Liver (tissue), 3 donors: ENCODE data around the gene INPP5F.

Source experiments
- EGR1 ChIP-seq, 2 donors: IDR thresholded peaks; 2 replicates each; pipeline ENCODE4 v1.6.1; 2016 to 2018; ENCODE audit warnings: antibody characterized with exemption in 2 of 2, low read depth in 2 of 2
- FOXA1 ChIP-seq: IDR thresholded peaks from 2 replicates; pipeline ENCODE4 v1.6.1; 2016; ENCODE audit warnings: antibody characterized with exemption
- GABPA ChIP-seq, 2 donors: IDR thresholded peaks in 1 of 2; conservative IDR thresholded peaks in 1 of 2; 2 replicates each; pipeline ENCODE4 v1.6.1; 2016; ENCODE audit warnings: antibody characterized with exemption in 2 of 2, mild to moderate bottlenecking in 1 of 2, moderate library complexity in 1 of 2
- JUND ChIP-seq, 2 donors: IDR thresholded peaks; 2 replicates each; pipeline ENCODE4 v1.6.1; 2016; ENCODE audit warnings: antibody characterized with exemption in 2 of 2
- RAD21 ChIP-seq, 2 donors: IDR thresholded peaks; 2 replicates each; pipeline ENCODE4 v1.6.1; 2016; ENCODE audit warnings: antibody characterized with exemption in 2 of 2, mild to moderate bottlenecking in 2 of 2
- RXRA ChIP-seq, 2 donors: IDR thresholded peaks; 2 replicates each; pipeline ENCODE4 v1.6.1; 2017 to 2018; ENCODE audit warnings: antibody characterized with exemption in 2 of 2, mild to moderate bottlenecking in 1 of 2
- SP1 ChIP-seq: IDR thresholded peaks from 2 replicates; pipeline ENCODE4 v1.6.1; 2018; ENCODE audit warnings: antibody characterized with exemption, mild to moderate bottlenecking
- TAF1 ChIP-seq: conservative IDR thresholded peaks from 2 replicates; pipeline ENCODE4 v1.6.1; 2016; ENCODE audit warnings: antibody characterized with exemption, mild to moderate bottlenecking
- YY1 ChIP-seq: IDR thresholded peaks from 2 replicates; pipeline ENCODE4 v1.6.1; 2016; ENCODE audit warnings: antibody characterized with exemption, mild to moderate bottlenecking
- TF ChIP-seq, protein P1 (sequence below): fragments of 150-350 bp; IDR thresholded peaks from 2 replicates; pipeline ENCODE4 v1.5.1; 2017; ENCODE audit warnings: improper control_type of control experiment, low read depth, low read length; ENCODE audit not compliant: missing input control
- TF ChIP-seq, protein P2 (sequence below): IDR thresholded peaks from 2 replicates; pipeline ENCODE4 v1.6.1; 2016; ENCODE audit warnings: antibody characterized with exemption, mild to moderate bottlenecking
- TF ChIP-seq, protein P3 (sequence below): IDR thresholded peaks from 2 replicates; pipeline ENCODE4 v1.6.1; 2016; ENCODE audit warnings: antibody characterized with exemption
- TF ChIP-seq, protein P4 (sequence below): IDR thresholded peaks from 2 replicates; pipeline ENCODE4 v1.6.1; 2016; ENCODE audit warnings: antibody characterized with exemption
- TF ChIP-seq, protein P5 (sequence below): IDR thresholded peaks from 2 replicates; pipeline ENCODE4 v1.6.1; 2016; ENCODE audit warnings: antibody characterized with exemption
- donor health status: healthy.
- donor health status: healthy.

DNA sequence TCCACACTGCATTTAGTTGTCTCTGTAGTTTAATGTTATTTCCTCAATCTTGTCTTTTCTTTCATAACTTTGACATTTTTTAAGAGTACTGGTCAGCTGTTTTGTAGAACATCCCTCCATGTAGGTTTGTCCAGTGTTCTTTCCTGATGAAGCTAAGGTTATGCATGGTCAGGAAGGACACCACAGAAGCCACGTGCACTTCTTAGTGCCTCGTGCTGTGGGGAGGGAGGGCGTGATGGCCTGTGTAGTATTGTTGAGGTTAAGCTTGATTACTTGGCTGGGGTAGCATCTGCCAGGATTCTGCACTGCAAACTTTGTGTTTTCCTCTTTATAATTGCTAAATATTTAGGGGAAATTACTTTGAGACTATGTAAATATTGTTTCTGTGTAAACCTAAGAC lies 98.4 kb downstream of the INPP5F start:
- TF ChIP-seq, protein P1, sequence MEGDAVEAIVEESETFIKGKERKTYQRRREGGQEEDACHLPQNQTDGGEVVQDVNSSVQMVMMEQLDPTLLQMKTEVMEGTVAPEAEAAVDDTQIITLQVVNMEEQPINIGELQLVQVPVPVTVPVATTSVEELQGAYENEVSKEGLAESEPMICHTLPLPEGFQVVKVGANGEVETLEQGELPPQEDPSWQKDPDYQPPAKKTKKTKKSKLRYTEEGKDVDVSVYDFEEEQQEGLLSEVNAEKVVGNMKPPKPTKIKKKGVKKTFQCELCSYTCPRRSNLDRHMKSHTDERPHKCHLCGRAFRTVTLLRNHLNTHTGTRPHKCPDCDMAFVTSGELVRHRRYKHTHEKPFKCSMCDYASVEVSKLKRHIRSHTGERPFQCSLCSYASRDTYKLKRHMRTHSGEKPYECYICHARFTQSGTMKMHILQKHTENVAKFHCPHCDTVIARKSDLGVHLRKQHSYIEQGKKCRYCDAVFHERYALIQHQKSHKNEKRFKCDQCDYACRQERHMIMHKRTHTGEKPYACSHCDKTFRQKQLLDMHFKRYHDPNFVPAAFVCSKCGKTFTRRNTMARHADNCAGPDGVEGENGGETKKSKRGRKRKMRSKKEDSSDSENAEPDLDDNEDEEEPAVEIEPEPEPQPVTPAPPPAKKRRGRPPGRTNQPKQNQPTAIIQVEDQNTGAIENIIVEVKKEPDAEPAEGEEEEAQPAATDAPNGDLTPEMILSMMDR: no peak
- TF ChIP-seq, protein P2, sequence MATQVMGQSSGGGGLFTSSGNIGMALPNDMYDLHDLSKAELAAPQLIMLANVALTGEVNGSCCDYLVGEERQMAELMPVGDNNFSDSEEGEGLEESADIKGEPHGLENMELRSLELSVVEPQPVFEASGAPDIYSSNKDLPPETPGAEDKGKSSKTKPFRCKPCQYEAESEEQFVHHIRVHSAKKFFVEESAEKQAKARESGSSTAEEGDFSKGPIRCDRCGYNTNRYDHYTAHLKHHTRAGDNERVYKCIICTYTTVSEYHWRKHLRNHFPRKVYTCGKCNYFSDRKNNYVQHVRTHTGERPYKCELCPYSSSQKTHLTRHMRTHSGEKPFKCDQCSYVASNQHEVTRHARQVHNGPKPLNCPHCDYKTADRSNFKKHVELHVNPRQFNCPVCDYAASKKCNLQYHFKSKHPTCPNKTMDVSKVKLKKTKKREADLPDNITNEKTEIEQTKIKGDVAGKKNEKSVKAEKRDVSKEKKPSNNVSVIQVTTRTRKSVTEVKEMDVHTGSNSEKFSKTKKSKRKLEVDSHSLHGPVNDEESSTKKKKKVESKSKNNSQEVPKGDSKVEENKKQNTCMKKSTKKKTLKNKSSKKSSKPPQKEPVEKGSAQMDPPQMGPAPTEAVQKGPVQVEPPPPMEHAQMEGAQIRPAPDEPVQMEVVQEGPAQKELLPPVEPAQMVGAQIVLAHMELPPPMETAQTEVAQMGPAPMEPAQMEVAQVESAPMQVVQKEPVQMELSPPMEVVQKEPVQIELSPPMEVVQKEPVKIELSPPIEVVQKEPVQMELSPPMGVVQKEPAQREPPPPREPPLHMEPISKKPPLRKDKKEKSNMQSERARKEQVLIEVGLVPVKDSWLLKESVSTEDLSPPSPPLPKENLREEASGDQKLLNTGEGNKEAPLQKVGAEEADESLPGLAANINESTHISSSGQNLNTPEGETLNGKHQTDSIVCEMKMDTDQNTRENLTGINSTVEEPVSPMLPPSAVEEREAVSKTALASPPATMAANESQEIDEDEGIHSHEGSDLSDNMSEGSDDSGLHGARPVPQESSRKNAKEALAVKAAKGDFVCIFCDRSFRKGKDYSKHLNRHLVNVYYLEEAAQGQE: no peak
- TF ChIP-seq RAD21 (IDR thresholded peaks at IDR 0.05) (no peak), JUND (IDR thresholded peaks at IDR 0.05) (no peak), SP1 (no peak), GABPA (IDR thresholded peaks at IDR 0.05 in 1 of 2, conservative IDR thresholded peaks at IDR 0.05 in 1 of 2) (no peak), YY1 (no peak), RXRA (IDR thresholded peaks at IDR 0.05) (no peak), FOXA1 (no peak), EGR1 (IDR thresholded peaks at IDR 0.05; ENCODE audit: low read depth in 2 of 2) (no peak), TAF1 (no peak)
- TF ChIP-seq, protein P3, sequence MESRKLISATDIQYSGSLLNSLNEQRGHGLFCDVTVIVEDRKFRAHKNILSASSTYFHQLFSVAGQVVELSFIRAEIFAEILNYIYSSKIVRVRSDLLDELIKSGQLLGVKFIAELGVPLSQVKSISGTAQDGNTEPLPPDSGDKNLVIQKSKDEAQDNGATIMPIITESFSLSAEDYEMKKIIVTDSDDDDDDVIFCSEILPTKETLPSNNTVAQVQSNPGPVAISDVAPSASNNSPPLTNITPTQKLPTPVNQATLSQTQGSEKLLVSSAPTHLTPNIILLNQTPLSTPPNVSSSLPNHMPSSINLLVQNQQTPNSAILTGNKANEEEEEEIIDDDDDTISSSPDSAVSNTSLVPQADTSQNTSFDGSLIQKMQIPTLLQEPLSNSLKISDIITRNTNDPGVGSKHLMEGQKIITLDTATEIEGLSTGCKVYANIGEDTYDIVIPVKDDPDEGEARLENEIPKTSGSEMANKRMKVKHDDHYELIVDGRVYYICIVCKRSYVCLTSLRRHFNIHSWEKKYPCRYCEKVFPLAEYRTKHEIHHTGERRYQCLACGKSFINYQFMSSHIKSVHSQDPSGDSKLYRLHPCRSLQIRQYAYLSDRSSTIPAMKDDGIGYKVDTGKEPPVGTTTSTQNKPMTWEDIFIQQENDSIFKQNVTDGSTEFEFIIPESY: no peak
- TF ChIP-seq, protein P4, sequence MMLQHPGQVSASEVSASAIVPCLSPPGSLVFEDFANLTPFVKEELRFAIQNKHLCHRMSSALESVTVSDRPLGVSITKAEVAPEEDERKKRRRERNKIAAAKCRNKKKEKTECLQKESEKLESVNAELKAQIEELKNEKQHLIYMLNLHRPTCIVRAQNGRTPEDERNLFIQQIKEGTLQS: no peak
- TF ChIP-seq, protein P5, sequence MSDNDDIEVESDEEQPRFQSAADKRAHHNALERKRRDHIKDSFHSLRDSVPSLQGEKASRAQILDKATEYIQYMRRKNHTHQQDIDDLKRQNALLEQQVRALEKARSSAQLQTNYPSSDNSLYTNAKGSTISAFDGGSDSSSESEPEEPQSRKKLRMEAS: no peak
